GM12801 (cell line): ENCODE measurements around the gene OR7C1.

Experiments used
- TF ChIP-seq, protein P1 (sequence below): IDR thresholded peaks from one replicate; pipeline ENCODE4 v1.5.1; 2011; ENCODE audit warnings: control low read depth; ENCODE audit not compliant: insufficient read length; ENCODE audit errors: extremely low read depth

OR7C1 gene

DNA sequence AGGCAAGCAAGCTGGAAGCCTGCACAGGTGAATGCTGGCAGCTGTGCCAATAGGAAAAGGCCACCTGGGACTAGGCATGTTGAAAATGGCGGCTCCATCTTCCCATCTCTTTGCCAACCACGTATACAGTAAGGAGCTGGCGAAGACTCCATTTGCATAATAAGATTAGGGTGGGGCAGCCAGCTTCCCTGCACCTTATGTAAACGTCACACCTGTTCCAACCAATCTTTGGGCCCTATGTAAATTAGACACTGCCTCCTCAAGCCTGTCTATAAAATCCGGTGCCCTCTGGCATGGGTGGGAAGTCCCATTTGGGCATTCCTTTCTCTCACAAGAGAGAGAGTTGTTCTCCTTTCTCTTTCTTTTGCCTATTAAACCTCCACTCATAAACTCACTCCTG, 73.4 kb downstream of the OR7C1 start:
- TF ChIP-seq, protein P1, sequence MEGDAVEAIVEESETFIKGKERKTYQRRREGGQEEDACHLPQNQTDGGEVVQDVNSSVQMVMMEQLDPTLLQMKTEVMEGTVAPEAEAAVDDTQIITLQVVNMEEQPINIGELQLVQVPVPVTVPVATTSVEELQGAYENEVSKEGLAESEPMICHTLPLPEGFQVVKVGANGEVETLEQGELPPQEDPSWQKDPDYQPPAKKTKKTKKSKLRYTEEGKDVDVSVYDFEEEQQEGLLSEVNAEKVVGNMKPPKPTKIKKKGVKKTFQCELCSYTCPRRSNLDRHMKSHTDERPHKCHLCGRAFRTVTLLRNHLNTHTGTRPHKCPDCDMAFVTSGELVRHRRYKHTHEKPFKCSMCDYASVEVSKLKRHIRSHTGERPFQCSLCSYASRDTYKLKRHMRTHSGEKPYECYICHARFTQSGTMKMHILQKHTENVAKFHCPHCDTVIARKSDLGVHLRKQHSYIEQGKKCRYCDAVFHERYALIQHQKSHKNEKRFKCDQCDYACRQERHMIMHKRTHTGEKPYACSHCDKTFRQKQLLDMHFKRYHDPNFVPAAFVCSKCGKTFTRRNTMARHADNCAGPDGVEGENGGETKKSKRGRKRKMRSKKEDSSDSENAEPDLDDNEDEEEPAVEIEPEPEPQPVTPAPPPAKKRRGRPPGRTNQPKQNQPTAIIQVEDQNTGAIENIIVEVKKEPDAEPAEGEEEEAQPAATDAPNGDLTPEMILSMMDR, result no peak

DNA sequence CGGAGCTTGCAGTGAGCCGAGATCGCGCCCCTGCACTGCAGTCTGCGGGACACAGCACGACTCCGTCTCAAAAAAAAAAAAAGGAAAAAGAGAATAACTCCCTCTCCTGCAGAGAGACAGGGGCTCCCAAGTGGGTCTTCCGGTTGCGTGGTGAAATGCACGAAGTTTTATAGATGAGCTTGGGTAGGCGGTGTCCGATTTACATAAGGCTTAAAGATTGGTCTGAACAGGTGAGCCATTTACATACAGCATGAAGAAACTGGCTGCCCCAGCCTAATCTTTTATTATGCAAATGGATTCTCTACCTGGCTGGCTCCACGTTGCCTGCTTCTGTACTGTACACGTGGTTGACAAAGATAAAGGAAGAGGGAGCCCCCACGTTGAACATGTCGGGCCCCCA, 76.2 kb downstream of the OR7C1 start:
- TF ChIP-seq, protein P1, result no peak

DNA sequence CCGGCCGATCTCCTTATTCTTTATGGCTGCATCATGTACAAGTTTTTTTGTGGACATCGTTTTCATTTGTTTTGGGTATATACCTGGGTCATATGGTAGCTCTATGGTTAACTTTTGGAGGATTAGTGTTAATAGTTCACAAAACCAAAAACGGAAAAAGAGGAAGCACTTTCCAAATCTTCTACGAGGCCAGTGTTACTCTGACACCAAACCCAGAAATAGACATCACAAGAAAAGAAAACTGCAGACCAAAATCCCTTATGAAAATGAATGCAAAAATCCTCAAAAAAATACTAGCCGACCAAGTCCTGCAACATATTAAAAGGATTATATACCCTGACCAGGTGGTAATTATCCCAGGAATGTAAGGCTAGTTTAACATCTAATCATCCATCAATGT, 86.4 kb downstream of the OR7C1 start:
- TF ChIP-seq, protein P1, result no peak
